Neuronal stem cell (in vitro differentiated cells): ENCODE results near the gene TAGLN2.
A peak's percentile ranks its signal among the peaks of the same experiment; 100 is the strongest.

Source experiments
- DNase-seq: peaks from one replicate; pipeline ENCODE4 v3.0.0-alpha.2; 2013; ENCODE audit warnings: low spot score
- H2AFZ ChIP-seq: one replicate; pipeline ENCODE4 v1.6.1; 2013; ENCODE audit warnings: mild to moderate bottlenecking, low read length, inconsistent platforms
- H2AK5ac ChIP-seq: 2 replicates; pipeline ENCODE4 v1.6.1; 2013; ENCODE audit warnings: low read depth, mild to moderate bottlenecking, inconsistent platforms, low read length, moderate library complexity, mixed read lengths
- H2BK120ac ChIP-seq: 2 replicates; pipeline ENCODE4 v1.6.1; 2013; ENCODE audit warnings: low read depth, mild to moderate bottlenecking, inconsistent platforms, low read length, moderate library complexity, mixed read lengths
- H2BK12ac ChIP-seq: one replicate; pipeline ENCODE4 v1.6.1; 2013; ENCODE audit warnings: low read length, inconsistent platforms
- H2BK15ac ChIP-seq: 2 replicates; pipeline ENCODE4 v1.6.1; 2013; ENCODE audit warnings: mild to moderate bottlenecking, low read length, inconsistent platforms, mixed read lengths
- H2BK5ac ChIP-seq: one replicate; pipeline ENCODE4 v1.6.1; 2013; ENCODE audit warnings: inconsistent platforms, mild to moderate bottlenecking, low read length, moderate library complexity
- H3K14ac ChIP-seq: one replicate; pipeline ENCODE4 v1.6.1; 2013; ENCODE audit warnings: low read length, inconsistent platforms
- H3K18ac ChIP-seq: 2 replicates; pipeline ENCODE4 v1.6.1; 2013; ENCODE audit warnings: low read length, inconsistent platforms
- H3K23ac ChIP-seq: 2 replicates; pipeline ENCODE4 v1.6.1; 2013; ENCODE audit warnings: low read depth, mild to moderate bottlenecking, mixed read lengths, low read length, inconsistent platforms; ENCODE audit not compliant: poor library complexity
- H3K27ac ChIP-seq: replicated peaks from 3 replicates; pipeline ENCODE4 v1.5.1; 2013; ENCODE audit warnings: low read length, inconsistent platforms
- H3K27me3 ChIP-seq, 3 experiments: 2 replicates each; pipeline ENCODE4 v1.6.1; 2013; ENCODE audit warnings: low read length in 3 of 3, mild to moderate bottlenecking in 2 of 3, inconsistent platforms in 1 of 3, low read depth in 1 of 3, mixed read lengths in 1 of 3, moderate library complexity in 1 of 3; ENCODE audit not compliant: control insufficient read depth in 3 of 3, insufficient read depth in 3 of 3
- H3K36me3 ChIP-seq, 2 donors: replicated peaks in 1 of 2; 2 replicates each; pipeline ENCODE4 v1.6.1; 2013; ENCODE audit warnings: low read length in 2 of 2; ENCODE audit not compliant: control insufficient read depth in 2 of 2, insufficient read depth in 2 of 2
- H3K4ac ChIP-seq: 2 replicates; pipeline ENCODE4 v1.6.1; 2013; ENCODE audit warnings: inconsistent platforms, mild to moderate bottlenecking, low read length, moderate library complexity
- H3K4me1 ChIP-seq, 2 donors: 1 replicate in 1 of 2; 2 replicates in 1 of 2; pipeline ENCODE4 v1.6.1; 2013; ENCODE audit warnings: low read length in 2 of 2, low read depth in 1 of 2; ENCODE audit not compliant: control insufficient read depth in 2 of 2, insufficient read depth in 1 of 2
- H3K4me2 ChIP-seq: one replicate; pipeline ENCODE4 v1.6.1; 2013; ENCODE audit warnings: mild to moderate bottlenecking, low read length, inconsistent platforms; ENCODE audit not compliant: insufficient read depth, poor library complexity, severe bottlenecking
- H3K4me3 ChIP-seq, 2 donors: 2 replicates each; pipeline ENCODE4 v1.5.1; 2013; ENCODE audit warnings: low read length in 2 of 2, mild to moderate bottlenecking in 2 of 2, inconsistent platforms in 1 of 2, moderate library complexity in 1 of 2
- H3K79me1 ChIP-seq: one replicate; pipeline ENCODE4 v1.6.1; 2013; ENCODE audit warnings: low read depth, mild to moderate bottlenecking, inconsistent platforms, low read length, moderate library complexity
- H3K9ac ChIP-seq: one replicate; pipeline ENCODE4 v1.6.1; 2013; ENCODE audit warnings: mild to moderate bottlenecking, low read depth, low read length, inconsistent platforms; ENCODE audit not compliant: poor library complexity
- H3K9me3 ChIP-seq, 2 donors: replicated peaks in 1 of 2; 2 replicates each; pipeline versions ENCODE3 to v1.6.1; 2013; ENCODE audit warnings: low read length in 2 of 2, mild to moderate bottlenecking in 2 of 2, inconsistent platforms in 1 of 2, low read depth in 1 of 2, mixed read lengths in 1 of 2, moderate library complexity in 1 of 2; ENCODE audit not compliant: control insufficient read depth in 2 of 2, insufficient read depth in 1 of 2
- H4K8ac ChIP-seq: one replicate; pipeline ENCODE4 v1.6.1; 2013; ENCODE audit warnings: low read depth, mild to moderate bottlenecking, inconsistent platforms, low read length, moderate library complexity
- H4K91ac ChIP-seq: one replicate; pipeline ENCODE4 v1.6.1; 2013; ENCODE audit warnings: low read length, low read depth, mild to moderate bottlenecking, inconsistent platforms; ENCODE audit not compliant: poor library complexity
- WGBS, 2 donors: extraction: QIAGEN DNeasy Blood & Tissue Kit; methylation state at CpG; one replicate each; pipeline ENCODE4 v1.1.7; 2013; ENCODE audit warnings: missing lambda C conversion rate in 2 of 2, mixed read lengths in 1 of 2; ENCODE audit not compliant: insufficient read length in 2 of 2, insufficient replicate concordance in 1 of 2; ENCODE audit errors: extremely low coverage in 2 of 2; 5-methylcytosine and 5-hydroxymethylcytosine counted together

TAGLN2 gene

DNA sequence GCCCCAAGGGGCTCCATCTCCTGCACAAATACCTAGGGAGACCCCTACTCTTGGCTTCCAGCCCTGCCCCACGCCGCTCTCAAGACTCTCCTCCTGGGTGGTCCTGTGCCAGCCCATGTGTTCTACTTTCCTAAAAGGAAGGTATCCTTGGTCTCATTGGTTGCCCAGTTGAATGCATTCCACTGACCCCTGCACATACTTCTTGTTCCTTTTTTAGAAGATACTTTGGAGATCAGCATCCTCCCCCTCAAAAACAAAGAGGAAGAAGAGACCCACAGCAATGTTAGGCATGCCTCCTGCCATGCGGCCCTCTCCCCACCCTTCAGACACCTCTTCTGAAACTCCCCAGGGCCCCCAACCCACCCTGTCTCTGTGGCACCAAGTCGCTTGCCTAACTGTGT lies 24.7 kb upstream of the TAGLN2 start:
- Histone ChIP-seq H3K36me3 (no peaks in the 10 kb centered on the region), H3K4ac (no peak overlapping the region), H3K27ac (no peak overlapping the region), H3K23ac (no peak overlapping the region), H3K4me1 (peaks cover 2 to 4% of the 10 kb centered on the region in 2 donors), H4K91ac (no peak overlapping the region), H3K9ac (no peak overlapping the region), H2BK5ac (no peak overlapping the region), H3K27me3 (peaks cover 0 to 75% (median 0%) of the 10 kb centered on the region in 3 experiments), H2BK12ac (no peak overlapping the region), H3K9me3 (no peaks in the 10 kb centered on the region), H2AK5ac (no peak overlapping the region), H2BK120ac (no peak overlapping the region), H3K79me1 (no peaks in the 10 kb centered on the region), H2BK15ac (no peak overlapping the region), H2AFZ (no peak overlapping the region), H4K8ac (no peak overlapping the region), H3K14ac (no peak overlapping the region), H3K4me3 (no peak overlapping the region), H3K18ac (no peak overlapping the region), H3K4me2 (no peak overlapping the region)
- no CpG with 5 or more reads among the region's 4 CpGs for WGBS, 2 donors
- DNase-seq: no peak

- H2AK5ac ChIP-seq: no peak overlapping the region
- no peak overlapping the region for H3K9ac ChIP-seq
- no peak overlapping the region for H3K18ac ChIP-seq
- H2BK12ac ChIP-seq: no peak overlapping the region
- H2BK15ac ChIP-seq: no peak overlapping the region
- H4K8ac ChIP-seq: no peak overlapping the region
- no peak overlapping the region for H3K23ac ChIP-seq
- H3K36me3 ChIP-seq: no peaks in the 10 kb centered on the region
- H2BK120ac ChIP-seq: no peak overlapping the region
- H3K4me3 ChIP-seq: no peak overlapping the region
- no CpG with 5 or more reads among the region's 6 CpGs for WGBS, 2 donors
- H3K79me1 ChIP-seq: peaks cover 5% of the 10 kb centered on the region
- no peak for DNase-seq
- H3K27me3 ChIP-seq: peaks cover 0 to 75% (median 0%) of the 10 kb centered on the region in 3 experiments
- H2AFZ ChIP-seq: no peak overlapping the region
- H3K4me2 ChIP-seq: no peak overlapping the region
- no peak overlapping the region for H3K27ac ChIP-seq
- H3K9me3 ChIP-seq: no peaks in the 10 kb centered on the region
- H2BK5ac ChIP-seq: no peak overlapping the region
- no peak overlapping the region for H3K4ac ChIP-seq
- H4K91ac ChIP-seq: no peak overlapping the region
- H3K4me1 ChIP-seq: peaks cover 2 to 11% of the 10 kb centered on the region in 2 donors
- no peak overlapping the region for H3K14ac ChIP-seq
These were observed 23.8 kb upstream of the TAGLN2 start for GRCh38 chr1:159949123-159949522.

DNA sequence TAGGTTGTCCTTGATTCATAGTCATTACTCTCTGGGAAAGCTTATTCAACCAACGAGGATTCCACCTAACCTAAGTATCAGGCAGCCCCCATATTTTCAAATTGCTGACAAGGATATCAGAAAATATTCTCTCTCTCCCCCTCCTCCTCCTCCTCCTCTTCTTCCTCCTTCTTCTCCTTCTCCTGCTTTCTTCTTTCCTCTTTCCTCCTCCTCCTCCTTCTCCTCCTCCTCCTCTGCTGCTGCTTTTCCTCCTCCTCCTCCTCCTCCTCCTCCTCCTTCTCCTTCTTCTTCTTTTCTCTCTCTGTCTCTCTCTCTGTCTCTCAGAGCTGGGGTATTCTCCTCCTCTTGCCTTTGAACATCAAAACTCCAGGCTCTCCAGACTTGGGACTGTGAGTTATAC lies 22.6 kb upstream of the TAGLN2 start:
- Histone ChIP-seq H3K4ac (no peak overlapping the region), H4K8ac (no peak overlapping the region), H2AFZ (no peak overlapping the region), H2BK5ac (no peak overlapping the region), H3K9ac (no peak overlapping the region), H3K4me3 (no peak overlapping the region), H3K27ac (no peak overlapping the region), H3K23ac (no peak overlapping the region), H2BK120ac (no peak overlapping the region), H3K18ac (no peak overlapping the region), H2BK15ac (no peak overlapping the region), H3K14ac (no peak overlapping the region), H3K4me2 (no peak overlapping the region), H3K27me3 (peaks cover 0 to 65% (median 0%) of the 10 kb centered on the region in 3 experiments), H3K9me3 (no peaks in the 10 kb centered on the region), H3K4me1 (peaks cover 2 to 16% of the 10 kb centered on the region in 2 donors), H3K79me1 (peaks cover 10% of the 10 kb centered on the region), H2BK12ac (no peak overlapping the region), H2AK5ac (no peak overlapping the region), H3K36me3 (no peaks in the 10 kb centered on the region), H4K91ac (no peak overlapping the region)
- no CpG with 5 or more reads among the region's 1 CpG for WGBS, 2 donors
- no peak for DNase-seq

GRCh38 chr1:159946242-159947187 lies 21.2 kb upstream of the TAGLN2 start:
- Histone ChIP-seq H3K18ac (peak overlapping the region; percentile 92), H2BK15ac (peak overlapping the region; percentile 66), H3K14ac (no peak overlapping the region), H3K9me3 (no peaks in the 10 kb centered on the region), H3K9ac (peak overlapping the region; percentile 82), H3K23ac (no peak overlapping the region), H2BK12ac (no peak overlapping the region), H4K8ac (no peak overlapping the region), H3K4ac (no peak overlapping the region), H2BK120ac (no peak overlapping the region), H3K4me1 (peaks cover 10 to 28% of the 10 kb centered on the region in 2 donors), H2BK5ac (no peak overlapping the region), H3K4me3 (peak overlapping the region; percentile 78 to 79), H3K4me2 (peak overlapping the region; percentile 71), H3K36me3 (no peaks in the 10 kb centered on the region), H3K27ac (no peak overlapping the region), H3K79me1 (peaks cover 10% of the 10 kb centered on the region), H3K27me3 (peaks cover 0 to 53% (median 0%) of the 10 kb centered on the region in 3 experiments), H2AFZ (peak overlapping the region; percentile 98), H2AK5ac (peak overlapping the region; percentile 3), H4K91ac (no peak overlapping the region)
- DNase-seq: no peak
- WGBS, 2 donors: no CpG with 5 or more reads among the region's 9 CpGs
